ENCODE results near the gene DNAI4.
"Not testable (repeated sequence)": the region's sequence is repeated elsewhere in the genome, so short reads cannot be mapped to it uniquely, and the experiment has no call there.

DNAI4 gene

DNA sequence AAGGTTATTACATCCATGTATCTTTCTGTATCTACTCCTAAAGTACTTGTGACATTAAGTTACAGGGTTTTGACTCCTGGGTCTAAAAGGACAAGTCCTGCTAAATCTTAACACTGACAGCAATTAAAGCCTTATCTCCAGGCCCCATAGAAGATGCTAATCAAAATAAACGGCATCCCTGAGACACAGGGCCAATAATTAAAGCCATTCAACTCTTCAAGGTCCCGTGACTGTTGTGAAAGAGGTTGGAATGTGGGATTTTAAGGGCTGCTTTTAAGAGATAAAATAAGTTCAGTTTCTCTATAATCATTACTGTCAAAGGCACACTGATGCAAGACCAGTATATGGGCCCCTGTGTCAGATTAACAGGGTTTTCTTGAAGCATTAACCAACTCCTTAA is 8.3 kb downstream of the DNAI4 start:
- peak; percentile 93 to 98 for DNase-seq
- no peak for TF ChIP-seq GATA1 (IDR thresholded peaks at IDR 0.05; ENCODE audit: low read depth, low read length)
- no peak for TF ChIP-seq POLR2A (IDR thresholded peaks at IDR 0.05; ENCODE audit: low read length)

GRCh38 chr1:66915203-66915602 is 9.5 kb downstream of the DNAI4 start:
- DNase-seq: not testable (repeated sequence)

DNA sequence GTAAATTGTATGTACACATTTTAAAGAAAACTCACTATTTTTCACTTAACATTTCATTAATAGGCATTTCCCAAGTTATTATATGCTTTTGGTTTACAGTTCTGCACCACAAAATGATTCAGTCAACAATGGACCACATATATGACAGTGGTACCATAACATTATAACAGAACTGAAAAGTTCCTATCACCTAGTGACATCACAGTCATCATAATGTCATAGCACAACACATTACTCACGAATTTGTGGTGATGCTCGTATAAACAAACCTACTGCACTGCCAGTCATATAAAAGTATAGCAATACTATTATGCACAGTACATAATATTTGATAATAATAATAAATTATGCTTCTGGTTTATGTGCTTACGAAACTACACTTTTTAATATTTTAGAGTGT is 30.9 kb downstream of the DNAI4 start:
- no peak for DNase-seq
- TF ChIP-seq GATA1 (IDR thresholded peaks at IDR 0.05; ENCODE audit: low read depth, low read length): no peak
- TF ChIP-seq POLR2A (IDR thresholded peaks at IDR 0.05; ENCODE audit: low read length): no peak

DNA sequence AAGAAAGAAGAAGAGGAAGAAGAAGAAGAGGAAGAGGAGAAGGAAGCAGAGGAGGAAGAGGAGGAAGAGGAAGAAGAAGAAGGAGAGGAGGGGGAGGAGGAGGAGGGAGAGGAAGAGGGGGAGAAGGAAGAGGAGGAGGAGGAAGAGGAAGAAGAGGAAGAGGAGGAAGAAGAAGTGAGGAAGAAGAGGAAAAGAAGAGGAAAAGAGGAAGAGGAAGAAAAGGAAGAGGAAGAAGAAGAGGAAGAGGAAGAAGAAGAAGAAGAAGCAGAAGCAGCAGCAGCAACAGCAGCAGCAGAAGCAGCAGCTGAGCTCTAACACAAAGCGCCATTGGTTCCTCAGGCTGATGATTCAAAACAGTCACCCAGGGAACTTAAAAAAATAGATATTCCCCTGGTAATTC is 34.0 kb downstream of the DNAI4 start:
- DNase-seq: no peak

GRCh38 chr1:66889030-66889429 is 35.6 kb downstream of the DNAI4 start:
- DNase-seq: no peak
- TF ChIP-seq POLR2A (IDR thresholded peaks at IDR 0.05; ENCODE audit: low read length): no peak
- TF ChIP-seq GATA1 (IDR thresholded peaks at IDR 0.05; ENCODE audit: low read depth, low read length): no peak

More for the DNA sequence above, 34.0 kb downstream of the DNAI4 start:
- TF ChIP-seq GATA1 (IDR thresholded peaks at IDR 0.05; ENCODE audit: low read depth, low read length) (no peak), POLR2A (IDR thresholded peaks at IDR 0.05; ENCODE audit: low read length) (no peak)

GRCh38 chr1:66876664-66877063 is 48.0 kb downstream of the DNAI4 start:
- no peak for TF ChIP-seq GATA1 (IDR thresholded peaks at IDR 0.05; ENCODE audit: low read depth, low read length)
- TF ChIP-seq POLR2A (IDR thresholded peaks at IDR 0.05; ENCODE audit: low read length): no peak

DNA sequence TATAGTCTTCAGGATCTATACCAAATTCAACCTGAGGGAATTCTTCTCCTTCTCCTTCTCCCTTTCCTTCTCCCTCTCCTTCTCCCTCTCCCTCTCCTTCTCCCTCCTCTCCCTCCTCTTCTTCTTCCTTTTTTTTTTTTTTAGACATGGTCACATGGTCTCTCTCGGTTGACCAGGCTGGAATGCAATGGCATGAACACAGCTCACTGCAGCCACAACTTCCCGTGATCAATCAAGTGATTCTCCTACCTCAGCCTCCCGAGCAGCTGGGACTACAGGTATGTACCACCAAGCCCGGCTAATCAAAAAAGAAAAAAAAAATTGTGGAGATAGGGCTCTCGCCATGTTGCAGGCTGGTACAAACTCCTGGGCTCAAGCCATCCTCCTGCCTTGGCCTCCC is 51.5 kb downstream of the DNAI4 start:
- TF ChIP-seq POLR2A (IDR thresholded peaks at IDR 0.05; ENCODE audit: low read length) (no peak), GATA1 (IDR thresholded peaks at IDR 0.05; ENCODE audit: low read depth, low read length) (no peak)
- DNase-seq: no peak

More at GRCh38 chr1:66876664-66877063, 48.0 kb downstream of the DNAI4 start:
- no peak for DNase-seq

DNA sequence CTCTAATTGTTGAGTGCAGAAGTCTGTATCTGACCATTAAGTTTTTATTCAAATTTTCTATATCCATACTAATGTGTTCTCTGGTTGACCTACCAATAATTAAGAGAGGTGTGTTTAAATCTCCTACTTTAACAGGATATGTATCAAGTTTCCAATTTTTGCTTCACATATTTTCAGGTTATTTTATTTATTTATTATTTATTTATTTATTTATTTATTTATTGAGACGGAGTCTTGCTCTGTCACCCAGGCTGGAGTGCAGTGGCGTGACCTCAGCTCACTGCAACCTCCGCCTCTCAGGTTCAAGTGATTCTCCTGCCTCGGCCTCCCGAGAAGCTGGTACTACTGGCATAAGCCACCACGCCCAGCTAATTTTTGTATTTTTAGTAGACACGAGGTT is 52.6 kb downstream of the DNAI4 start:
- DNase-seq: not testable (repeated sequence)

GRCh38 chr1:66867501-66867900 is 57.2 kb downstream of the DNAI4 start:
- DNase-seq: no peak
- no peak for TF ChIP-seq POLR2A (IDR thresholded peaks at IDR 0.05; ENCODE audit: low read length)
- TF ChIP-seq GATA1 (IDR thresholded peaks at IDR 0.05; ENCODE audit: low read depth, low read length): no peak

DNA sequence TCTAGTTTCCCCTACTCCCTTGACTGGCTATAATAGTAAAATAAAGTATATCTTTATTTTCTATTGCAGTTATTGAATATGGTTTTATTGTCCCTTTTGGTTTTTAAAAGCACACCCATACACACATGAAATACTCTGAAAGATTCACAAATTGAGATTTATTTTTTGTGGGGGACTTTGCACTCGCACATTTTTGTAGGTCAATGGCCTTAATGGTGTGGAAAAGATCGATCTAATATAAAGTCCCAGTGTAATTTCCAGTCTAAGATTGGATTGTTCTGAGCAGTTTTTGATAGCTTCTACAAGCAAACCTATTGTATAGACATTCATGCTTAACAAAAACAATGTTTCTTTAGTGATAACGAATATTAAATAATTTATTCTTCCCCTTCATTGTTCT is 64.1 kb downstream of the DNAI4 start:
- DNase-seq: no peak
- no peak for TF ChIP-seq GATA1 (IDR thresholded peaks at IDR 0.05; ENCODE audit: low read depth, low read length)
- TF ChIP-seq POLR2A (IDR thresholded peaks at IDR 0.05; ENCODE audit: low read length): no peak

- DNase-seq: no peak
- TF ChIP-seq GATA1 (IDR thresholded peaks at IDR 0.05; ENCODE audit: low read depth, low read length): no peak
- no peak for TF ChIP-seq POLR2A (IDR thresholded peaks at IDR 0.05; ENCODE audit: low read length)
These were observed 71.3 kb downstream of the DNAI4 start for GRCh38 chr1:66853379-66853778.

DNA sequence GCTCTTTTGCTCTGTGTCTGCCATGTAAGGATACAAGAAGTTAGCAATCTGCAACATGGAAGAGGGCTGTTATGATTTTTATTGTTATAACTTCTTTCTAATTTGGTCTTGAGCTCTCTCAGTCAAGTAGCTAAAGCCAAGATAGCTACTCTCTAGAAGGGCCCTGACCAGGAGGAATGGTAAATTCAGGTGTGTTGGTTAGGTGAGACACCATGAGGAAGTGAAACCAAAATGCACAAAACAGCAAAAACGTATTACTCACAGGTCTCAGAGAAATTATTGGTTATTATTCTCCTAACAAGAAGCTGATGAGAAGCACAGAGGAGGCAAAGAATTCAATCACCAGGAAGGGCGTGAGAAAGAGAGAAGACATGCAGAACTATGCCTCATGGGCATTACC is 71.8 kb downstream of the DNAI4 start:
- no peak for TF ChIP-seq GATA1 (IDR thresholded peaks at IDR 0.05; ENCODE audit: low read depth, low read length)
- DNase-seq: no peak

DNA sequence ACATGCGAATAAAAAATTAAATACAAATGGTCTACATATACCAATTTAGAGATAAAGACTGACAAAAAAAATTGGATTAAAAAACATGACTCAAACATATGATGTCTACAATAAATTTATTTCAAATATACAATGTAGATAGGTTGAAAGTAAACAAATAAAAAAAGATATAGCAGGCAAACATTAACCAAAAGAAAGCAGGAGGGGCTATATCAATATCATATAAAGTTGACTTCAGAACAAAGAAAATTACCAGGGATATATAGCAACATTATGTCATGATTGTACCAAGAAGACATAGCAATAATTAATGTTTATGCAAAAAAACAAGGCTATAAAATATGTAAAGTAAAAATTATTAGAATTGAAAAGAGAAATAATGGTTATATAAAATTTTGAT is 73.7 kb downstream of the DNAI4 start:
- no peak for DNase-seq
- no peak for TF ChIP-seq POLR2A (IDR thresholded peaks at IDR 0.05; ENCODE audit: low read length)
- no peak for TF ChIP-seq GATA1 (IDR thresholded peaks at IDR 0.05; ENCODE audit: low read depth, low read length)

- DNase-seq: no peak
- no peak for TF ChIP-seq GATA1 (IDR thresholded peaks at IDR 0.05; ENCODE audit: low read depth, low read length)
- TF ChIP-seq POLR2A (IDR thresholded peaks at IDR 0.05; ENCODE audit: low read length): no peak
These were observed 76.5 kb downstream of the DNAI4 start for GRCh38 chr1:66848193-66848592.

DNA sequence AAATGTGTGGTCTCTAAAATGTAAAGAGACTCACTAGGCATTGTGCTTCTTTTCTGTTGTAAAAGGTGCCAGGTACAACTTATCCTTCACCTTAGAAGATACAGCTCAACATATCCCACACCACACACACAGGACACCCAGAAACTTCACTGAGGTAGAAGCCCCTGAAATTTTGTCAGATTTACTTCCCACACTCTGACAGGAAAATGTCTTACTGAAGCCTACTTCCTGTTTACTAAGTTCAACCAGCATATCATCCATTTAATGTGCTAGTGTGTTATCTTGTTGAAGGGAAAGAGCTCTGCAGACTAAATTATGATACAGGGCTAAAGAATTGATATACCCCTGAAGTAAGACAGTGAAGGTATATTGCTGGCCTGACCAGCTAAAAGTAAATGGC is 83.7 kb downstream of the DNAI4 start:
- TF ChIP-seq GATA1 (IDR thresholded peaks at IDR 0.05; ENCODE audit: low read depth, low read length): no peak
- no peak for TF ChIP-seq POLR2A (IDR thresholded peaks at IDR 0.05; ENCODE audit: low read length)
- no peak for DNase-seq

- no peak for DNase-seq
These were observed 89.7 kb downstream of the DNAI4 start for GRCh38 chr1:66834926-66835325.

More at GRCh38 chr1:66834926-66835325, 89.7 kb downstream of the DNAI4 start:
- TF ChIP-seq GATA1 (IDR thresholded peaks at IDR 0.05; ENCODE audit: low read depth, low read length): no peak
- no peak for TF ChIP-seq POLR2A (IDR thresholded peaks at IDR 0.05; ENCODE audit: low read length)

Data from erythroblast (primary cell).